HG03442 (cell line): ENCODE data around the gene MKX.

Experiments
- ATAC-seq: cut with Tn5 transposase; IDR thresholded peaks from one replicate; pipeline ENCODE4 v1.9.1; 2021; ENCODE audit warnings: mild to moderate bottlenecking, moderate library complexity; ENCODE audit not compliant: unreplicated experiment

The MKX gene, protein sequence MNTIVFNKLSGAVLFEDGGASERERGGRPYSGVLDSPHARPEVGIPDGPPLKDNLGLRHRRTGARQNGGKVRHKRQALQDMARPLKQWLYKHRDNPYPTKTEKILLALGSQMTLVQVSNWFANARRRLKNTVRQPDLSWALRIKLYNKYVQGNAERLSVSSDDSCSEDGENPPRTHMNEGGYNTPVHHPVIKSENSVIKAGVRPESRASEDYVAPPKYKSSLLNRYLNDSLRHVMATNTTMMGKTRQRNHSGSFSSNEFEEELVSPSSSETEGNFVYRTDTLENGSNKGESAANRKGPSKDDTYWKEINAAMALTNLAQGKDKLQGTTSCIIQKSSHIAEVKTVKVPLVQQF

DNA sequence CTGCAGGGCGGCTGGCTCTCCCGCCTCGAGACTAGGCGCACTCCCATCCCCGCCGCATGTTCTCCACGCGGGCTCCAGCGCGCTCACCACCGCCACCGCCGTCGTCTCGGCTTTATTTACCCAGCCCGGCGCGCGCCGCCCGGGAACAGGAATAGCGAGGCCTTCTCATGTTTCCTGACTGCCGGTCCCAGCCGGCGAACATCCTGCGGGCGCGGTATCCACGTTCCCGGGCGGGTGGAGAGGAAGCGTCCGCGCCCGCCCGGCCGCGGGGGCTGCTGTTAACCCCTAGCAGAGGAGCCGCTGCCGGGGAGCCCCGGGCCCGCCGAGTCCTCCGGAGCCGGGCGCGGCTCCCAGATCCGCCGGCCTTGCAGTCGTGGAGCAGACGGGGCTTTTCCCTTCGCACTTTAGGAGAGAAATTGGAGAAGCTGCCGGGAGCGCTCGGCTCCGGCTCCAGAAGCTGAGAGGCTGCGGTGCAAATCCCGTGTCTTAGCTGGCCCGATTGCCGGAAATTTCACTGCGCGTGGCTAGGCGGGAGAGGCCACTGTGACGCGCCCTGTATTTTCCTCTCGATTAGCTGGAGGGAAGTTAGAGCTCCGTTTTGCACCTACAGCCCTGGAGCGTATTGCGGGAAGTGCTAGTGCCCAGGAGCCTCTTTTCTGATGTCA is at the start of gene MKX:
Gene MKX (minus strand): TSS at position 88 of the 665 bp plus-strand sequence. CDS start 2,404 bp downstream, outside the sequence.
- no peak for ATAC-seq

DNA sequence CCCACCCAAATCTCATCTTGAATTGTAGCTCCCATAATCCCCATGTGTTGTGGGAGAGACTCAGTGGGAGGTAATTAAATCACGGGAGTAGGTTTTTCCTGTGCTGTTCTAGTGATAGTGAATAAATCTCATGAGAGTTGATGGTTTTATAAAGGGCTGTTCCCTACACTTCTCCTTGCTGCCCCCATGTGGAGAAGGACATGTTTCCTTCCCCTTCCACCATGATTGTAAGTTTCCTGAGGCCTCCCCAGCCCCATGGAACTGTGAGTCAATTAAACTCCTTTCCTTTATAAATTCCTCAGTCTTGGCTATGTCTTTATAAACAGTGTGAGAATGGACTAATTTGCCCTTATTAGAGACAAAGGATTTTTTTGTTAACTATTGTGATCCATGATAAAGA is 48.5 kb upstream of the MKX start:
- no peak for ATAC-seq

DNA sequence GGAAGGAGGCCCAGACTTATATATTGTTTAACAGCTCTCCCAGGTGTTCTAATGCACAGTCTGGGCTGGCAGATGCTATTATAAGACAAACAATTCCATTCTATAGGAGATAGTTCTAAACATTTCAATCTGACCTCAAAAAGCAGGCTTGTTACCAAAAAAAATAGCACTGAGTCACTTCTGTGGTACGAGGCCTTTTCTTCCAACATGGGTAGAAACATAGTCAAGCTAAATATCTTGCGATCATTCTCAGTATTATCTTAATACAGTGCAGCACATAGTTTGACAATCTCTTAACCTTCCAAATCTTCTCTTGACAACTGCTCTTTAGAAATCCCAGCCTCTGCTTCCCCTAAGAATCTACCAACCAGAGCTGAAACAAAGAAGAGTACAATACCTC is 46.6 kb upstream of the MKX start:
- ATAC-seq = no peak

DNA sequence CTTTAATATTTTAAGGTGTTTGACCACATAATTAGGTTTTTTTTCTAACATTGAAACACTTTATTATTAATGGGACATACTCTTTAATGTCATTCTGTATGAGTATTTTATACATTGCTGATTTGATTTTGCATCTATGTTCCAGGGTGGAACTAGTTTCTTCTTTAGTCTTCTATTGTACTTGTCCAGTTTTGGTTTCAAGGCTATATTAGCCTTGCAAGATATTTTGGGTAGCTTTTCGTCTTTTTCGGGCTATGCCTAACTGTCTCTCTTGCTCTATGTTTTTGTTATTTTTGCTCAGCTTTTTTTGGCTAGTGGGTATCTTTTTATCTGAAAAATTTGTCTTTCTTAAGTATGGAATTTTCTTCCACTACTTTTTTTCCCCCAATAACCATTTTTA is 38.7 kb upstream of the MKX start:
- ATAC-seq = no peak

DNA sequence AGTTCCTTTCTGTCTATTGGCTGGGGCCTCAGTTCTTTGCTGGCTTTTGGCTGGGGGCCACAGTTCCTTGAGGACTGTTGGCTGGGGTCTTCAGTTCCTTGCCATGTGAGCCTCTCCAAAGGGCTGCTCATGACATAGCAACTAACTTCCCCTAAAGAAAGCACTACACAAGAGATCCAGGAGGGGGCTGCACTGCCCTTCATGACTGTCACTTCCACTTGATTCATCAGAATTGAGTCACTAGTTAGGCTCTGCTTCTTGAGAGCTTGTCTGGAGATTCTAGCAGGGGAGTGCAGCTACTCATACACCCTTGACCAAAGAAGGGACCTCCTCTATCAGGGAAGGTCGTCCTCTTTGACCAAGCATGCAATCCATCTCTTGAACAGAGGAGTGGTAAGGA is 38.0 kb upstream of the MKX start:
- no peak for ATAC-seq

DNA sequence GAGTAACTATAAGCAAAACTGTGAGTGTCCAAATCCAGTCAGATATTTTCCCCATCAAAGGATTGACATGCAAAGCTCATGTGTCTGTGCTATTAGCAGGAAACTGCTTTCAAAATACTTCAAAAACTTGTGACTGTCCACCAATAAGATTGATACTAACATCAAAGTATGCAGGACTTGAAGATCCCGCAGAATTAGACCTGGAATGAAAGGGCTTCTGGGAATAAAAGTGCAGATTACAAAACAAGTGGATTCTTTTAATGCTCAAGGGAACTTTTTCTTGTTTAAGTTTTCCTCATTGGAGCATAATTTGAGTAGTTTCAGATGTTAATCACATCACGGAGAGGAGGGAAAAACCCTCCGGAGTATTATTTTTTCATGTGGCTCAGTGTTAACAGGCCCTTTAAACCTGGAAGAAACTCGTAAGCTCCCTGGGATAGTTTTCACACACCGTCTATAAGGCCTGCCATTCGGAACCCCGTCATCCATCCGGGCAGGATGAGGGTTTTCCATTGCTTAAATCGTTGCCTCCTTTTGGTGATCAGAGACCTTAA is 33.9 kb upstream of the MKX start:
- no peak for ATAC-seq

DNA sequence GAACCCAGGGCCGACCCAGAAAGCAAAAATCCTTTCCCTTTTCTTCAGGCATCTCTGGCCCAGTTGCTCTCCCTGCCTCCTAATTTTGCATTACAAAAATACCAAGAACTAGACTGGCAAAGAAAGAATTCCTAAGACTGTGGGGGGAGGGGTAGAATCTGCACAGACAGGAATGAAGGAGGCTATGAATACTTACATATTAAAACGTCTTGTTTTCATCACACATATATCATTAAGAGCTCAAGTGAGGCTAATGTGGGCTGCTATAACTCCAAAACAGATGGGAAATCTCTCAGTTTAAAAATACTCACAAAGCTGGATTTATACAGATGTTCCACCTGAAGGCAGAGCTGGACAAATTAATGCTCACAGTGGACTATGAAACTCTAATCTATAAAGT is 29.2 kb upstream of the MKX start:
- ATAC-seq = no peak

DNA sequence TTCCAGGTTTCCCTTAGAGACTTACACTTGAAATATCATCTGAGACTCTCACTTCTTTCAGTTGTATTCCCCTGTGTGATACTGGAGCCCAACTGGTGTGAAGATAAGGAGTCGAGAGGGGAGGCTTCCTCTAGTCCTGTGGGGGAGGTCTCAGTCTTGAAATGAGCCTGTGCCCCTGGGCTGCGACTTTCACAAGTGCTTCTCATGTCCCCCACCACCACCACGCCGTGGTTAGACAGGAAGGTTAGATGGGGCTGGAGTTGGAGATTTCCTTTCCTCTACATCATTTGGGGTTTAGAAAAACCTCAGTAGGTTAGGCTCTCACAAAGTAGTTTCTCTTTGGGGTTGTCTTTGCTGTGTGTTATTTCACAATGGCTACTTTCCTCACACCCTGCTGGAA is 25.6 kb upstream of the MKX start:
- no peak for ATAC-seq

DNA sequence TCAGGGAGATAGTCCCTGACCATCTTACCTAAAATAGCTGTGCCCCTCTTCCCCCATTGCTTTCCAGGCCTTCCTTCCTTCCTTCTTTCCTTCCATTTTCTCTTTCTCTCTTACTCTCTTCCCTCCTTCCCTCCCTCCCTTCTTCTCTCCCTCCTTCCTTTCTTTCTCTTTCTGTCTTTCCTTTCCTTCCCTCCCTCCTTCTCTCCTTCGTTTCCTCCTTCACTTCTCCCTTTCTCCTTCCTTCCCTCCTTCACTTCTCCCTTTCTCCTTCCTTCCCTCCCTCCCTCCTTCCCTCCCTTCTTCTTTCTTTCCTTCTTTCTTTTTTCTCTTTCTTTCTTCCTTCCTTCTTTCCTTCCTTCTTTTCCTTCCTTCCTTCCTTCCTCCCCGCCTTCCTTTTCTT is 24.6 kb upstream of the MKX start:
- no peak for ATAC-seq

DNA sequence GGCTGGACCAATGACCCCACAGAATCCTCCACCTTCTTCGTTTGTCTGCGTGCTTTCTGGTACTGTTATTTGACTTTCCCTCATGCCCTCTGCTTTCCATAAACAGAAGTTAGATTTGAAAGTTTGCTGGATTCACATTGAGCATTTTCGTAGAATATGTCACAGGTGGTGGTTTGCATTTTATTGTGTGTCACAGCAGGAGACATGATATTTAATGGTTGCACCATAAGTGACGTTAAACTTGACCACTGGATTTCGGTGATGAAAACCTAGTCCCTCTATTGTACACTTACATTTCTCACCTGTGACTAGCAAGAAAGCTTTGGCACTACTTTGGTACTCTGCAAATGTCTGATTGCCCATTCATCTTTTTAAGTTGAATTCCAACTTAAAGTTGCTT is 15.2 kb upstream of the MKX start:
- no peak for ATAC-seq

DNA sequence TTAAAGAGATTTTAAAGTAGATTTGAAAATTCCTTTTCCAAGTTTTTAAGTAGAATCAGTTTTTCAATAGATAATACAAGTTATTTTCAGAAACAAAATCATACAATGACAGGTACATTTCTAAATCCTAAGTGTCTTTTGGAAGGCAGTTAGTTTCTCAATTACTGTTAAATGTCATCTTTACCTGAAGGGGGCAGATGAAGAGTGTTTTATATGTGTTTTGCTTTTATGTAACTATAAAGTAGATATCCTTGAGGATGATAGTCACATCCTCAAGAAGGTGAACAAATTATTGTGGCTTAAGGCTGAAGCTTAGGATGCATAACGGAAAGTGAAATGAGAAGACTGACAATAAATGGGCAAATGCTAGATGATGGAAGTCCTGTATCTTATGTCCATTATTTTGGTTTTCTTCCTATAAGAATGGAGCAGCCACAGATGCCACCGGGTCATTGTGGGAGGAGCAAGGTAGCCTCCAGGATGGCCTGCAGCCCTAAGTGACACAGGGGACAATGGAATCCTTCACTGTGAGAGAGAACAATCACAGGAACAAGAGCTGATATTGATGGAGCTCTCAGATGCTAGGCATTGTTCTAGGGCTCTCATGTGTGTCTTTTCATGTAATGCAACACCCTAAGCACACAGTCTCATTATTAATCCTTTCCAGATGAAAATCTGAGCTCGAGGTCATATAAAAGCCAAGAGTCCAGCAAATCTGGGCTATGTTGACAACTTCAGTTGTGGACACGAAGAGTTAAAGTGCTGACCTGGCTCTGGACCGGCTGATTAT is 14.1 kb upstream of the MKX start:
- no peak for ATAC-seq

DNA sequence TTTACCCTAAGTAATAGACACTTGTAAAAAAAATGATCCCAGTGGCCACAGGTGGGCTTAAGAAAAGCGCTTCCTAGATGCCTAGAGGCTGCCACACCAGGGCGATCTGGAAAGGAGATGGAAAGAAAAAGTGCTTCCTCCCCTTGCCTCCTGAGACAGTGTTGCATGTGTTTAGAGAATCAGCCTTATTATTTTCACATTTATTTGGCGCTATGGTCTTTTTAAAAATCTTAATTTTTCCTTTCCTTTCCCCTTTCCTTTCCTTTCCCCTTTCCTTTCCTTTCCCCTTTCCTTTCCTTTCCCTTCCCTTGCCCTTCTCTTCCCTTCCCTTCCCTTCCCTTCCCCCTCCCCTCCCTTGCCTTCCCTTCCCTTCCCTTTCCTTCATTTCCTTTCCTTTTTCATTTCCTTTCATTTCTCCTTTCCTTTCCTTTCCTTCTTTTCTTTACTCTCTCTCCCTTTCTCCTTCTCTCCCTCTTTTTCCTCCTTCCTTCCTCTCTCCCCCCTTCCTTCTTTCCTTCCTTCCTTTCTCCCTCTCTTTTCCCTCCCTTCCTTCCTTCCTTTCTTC is 7.1 kb upstream of the MKX start:
- no peak for ATAC-seq

DNA sequence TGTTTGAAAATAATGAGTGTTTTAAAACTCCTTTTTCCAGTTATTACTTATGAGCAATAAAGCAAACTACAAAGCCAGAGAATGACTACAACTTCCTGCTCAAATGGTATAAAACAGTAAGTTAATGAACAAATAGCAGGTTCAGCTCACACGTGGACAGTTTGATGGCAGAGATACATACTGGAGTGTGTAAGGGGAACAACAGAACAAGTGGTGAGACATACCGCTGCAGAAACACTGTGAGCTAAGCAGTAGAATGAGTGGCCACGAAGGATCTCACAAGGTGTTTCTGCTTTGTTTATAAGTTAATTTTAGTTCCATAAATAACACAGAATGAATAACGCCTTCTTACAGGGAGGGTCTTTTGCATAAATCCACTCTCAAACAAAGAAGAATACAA is 3.0 kb upstream of the MKX start:
- ATAC-seq = no peak

DNA sequence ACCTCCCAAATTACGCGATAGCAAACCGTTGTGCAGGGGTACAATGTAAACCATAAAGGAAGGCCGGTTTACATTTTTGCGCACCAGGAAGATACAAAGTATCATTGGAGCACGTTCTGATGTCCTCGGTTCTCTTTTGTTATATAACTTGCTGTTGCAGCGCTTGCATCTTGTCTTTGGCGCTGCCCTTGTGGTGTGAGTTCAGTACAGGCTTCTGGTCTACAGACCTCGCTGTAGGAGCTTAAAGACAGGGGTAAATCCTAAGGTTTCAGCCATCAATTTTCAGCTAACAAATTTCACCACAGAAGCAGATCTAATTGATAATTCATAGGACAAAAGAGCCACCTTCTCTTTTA is 1.5 kb upstream of the MKX start:
- ATAC-seq = no peak

DNA sequence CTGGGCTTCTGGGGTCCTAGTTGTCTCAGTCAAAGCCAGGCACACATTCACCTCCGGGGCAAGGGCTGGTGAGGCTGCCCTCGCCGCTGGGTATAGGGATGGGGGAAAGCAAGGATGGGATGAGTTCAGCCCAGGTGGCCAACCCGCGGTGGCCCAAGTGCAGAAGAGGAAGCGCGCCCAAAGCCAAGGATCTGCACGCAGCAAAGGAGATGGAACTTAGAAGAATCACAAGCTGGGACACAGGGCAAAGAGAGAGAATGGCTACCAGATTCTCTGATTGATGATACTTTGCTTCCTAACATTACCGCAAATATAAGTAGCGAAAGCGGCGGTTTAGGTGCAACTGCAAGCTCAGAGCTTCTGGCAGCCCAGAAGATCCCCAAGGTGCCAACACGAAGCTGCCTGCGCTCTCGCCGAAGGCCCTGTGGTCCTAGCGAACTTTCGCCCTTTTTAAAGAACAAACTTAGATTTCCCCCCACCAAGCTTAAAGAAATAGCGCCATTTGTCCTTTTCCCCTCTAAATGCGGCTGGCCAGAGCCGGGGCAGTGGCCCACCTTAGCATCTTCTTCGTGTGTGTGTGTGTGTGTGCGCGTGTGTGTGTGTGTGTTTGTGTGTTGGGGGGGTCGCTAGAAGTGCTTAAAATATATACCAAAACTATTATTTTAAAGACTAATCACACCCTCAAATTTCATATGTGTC is 927 bp upstream of the MKX start:
- no peak for ATAC-seq

DNA sequence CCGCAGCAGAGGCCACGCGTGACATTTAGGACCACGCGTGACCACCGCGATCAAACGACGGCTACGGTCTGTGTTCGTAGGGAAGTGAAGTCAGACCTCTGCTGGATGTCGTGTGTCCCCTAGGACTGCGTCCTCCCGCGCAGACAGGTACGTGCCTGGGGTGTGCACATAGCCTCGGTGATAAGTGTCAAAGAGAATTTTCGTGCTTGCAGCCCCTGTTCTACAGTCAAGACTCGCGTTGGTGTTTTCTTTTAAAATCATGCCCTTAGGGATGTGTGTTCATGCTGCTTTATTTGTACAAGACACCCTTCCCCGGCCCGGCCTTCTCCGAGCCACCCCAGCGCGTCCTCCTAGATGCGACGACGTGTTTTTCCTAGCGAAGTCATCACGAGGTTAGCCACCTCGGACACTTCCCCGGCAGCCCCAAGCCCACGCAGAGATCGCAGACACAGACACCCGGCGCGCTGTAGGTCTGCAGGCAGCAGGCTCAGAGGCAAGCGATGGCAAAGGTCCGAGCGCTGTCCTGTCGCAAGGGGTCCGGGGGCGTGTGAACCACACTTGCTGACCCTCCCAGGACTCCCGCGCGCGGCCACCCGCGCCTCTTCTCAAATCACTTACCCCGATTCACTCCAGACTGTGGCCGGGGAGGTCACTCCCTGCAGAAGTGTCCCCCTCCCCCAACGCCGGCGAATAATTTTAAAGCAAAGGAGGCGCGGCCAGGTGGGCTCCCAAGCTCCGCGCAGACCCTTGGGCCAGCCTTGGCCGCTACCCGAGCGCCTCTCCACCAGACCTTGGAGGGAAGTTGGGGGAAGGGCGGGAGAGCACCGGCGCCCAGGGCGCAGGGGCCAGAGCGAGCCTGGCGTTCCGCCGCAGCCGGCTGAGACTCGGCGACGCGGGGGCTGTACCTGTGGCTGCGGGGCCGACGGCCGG is 552 bp downstream of the MKX start:
- ATAC-seq = no peak

DNA sequence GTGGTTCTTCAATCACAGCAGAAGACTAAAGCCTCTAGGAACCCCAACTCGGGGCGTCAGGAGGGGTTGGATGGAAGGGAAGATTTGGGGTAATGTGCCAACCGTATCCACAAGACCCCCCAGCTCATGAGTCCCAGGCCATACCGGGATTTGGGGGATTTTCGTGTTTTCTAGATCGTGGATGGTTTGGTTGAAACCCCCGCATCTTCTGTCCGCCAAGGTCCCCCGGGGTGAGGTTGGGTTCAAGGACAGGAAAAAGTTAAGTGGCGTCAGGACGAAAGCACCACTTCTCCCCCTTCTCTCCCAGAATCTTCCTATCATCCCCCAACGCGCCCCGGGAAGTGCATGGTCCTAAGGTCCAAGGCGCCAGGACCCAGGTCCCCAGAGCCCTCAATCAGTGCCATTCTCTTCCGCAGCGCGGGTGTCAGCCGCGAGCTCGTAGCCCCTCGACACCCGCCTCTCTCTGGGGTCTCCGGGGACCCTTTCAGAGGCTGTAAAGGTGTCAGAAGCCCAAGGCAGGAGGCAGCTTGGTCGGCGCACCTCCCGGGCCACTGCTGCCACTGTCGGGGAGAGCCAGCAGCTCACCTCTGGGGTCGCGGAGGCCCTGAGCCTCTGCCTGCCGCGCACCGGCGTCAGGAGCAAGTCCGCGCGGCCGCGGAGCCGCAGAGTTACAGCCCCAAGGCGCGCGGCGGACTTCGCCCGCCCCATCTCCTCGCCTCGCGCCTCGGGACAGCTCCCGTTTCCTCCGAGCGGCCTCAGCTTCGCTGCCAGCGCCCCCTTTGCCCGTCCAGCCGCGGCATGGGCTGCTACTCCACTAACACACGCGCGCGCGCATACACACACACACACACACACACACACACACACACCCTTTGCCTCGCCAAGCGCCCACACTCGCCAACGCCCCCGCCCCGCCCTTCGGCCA is 1.5 kb downstream of the MKX start:
- no peak for ATAC-seq

DNA sequence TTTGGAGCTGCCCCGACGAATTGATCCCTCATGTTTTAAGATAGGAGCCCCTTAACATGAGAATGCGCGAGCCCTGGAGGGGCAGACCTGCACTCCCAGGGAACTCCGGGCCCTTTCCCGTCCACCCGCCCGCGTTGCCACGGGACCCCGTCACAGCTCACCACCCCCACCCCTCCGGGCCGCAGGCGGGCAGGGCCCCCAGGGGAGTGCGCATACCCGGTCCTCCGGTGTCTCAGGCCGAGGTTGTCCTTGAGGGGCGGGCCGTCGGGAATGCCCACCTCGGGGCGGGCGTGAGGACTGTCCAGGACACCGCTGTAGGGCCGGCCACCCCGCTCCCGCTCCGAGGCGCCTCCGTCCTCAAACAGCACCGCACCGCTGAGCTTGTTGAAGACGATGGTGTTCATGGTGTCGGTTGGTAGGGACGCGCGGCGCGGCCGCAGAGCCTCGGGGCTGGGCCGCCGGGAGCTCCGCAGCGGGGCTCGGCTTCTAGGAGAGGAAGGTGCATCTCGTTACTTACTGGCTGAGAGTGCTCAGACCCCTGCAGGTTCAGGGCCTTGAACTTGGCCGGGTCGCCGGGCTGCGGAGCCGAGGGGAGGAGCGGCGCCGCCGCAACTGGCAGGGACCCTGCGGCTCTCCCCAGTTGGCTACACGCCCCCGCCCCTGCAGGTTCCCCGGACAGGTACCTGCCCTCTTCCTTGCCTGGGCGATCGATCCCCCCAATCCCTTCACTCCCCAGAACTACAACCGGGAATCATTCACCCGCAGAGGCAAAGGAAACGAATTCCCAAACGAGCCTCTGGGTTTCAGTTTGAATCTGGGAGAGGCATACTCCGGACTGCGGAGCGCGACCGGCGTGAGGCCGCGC is 2.4 kb downstream of the MKX start:
- no peak for ATAC-seq
